CD14-positive monocyte (primary cell): ENCODE results near the gene SETD1A. TPM values are rescaled to one million over a fixed set of nuclear protein-coding genes. Genes with fewer than 3 reads are reported as not detected.

Source experiments
- DNase-seq, 3 donors: peaks; one replicate each; pipeline ENCODE4 v3.0.0-alpha.2; 2011 to 2022
- H2AFZ ChIP-seq: 2 replicates; pipeline ENCODE4 v1.6.0; 2012; ENCODE audit warnings: mild to moderate bottlenecking, low read depth, low read length, inconsistent platforms; ENCODE audit not compliant: insufficient read depth, poor library complexity, severe bottlenecking
- H3K27ac ChIP-seq, 2 donors: 1 replicate in 1 of 2; 2 replicates in 1 of 2; pipeline ENCODE4 v1.5.1; 2012 to 2013; ENCODE audit warnings: low read length in 2 of 2, control low read depth in 1 of 2, inconsistent platforms in 1 of 2, low read depth in 1 of 2, mild to moderate bottlenecking in 1 of 2
- H3K27me3 ChIP-seq, 2 donors: one replicate each; pipeline versions ENCODE4 v1.6.0 to v1.6.1; 2011 to 2013; ENCODE audit warnings: low read length in 2 of 2; ENCODE audit not compliant: control insufficient read depth in 2 of 2, insufficient read depth in 2 of 2
- H3K36me3 ChIP-seq, 2 donors: replicated peaks in 1 of 2; 1 replicate in 1 of 2; 2 replicates in 1 of 2; pipeline versions ENCODE4 v1.5.1 to v1.6.1; 2012 to 2013; ENCODE audit warnings: low read length in 2 of 2, control low read depth in 1 of 2, inconsistent platforms in 1 of 2, mild to moderate bottlenecking in 1 of 2; ENCODE audit not compliant: insufficient read depth in 2 of 2, control insufficient read depth in 1 of 2
- H3K4me1 ChIP-seq, 2 donors: 1 replicate in 1 of 2; 2 replicates in 1 of 2; pipeline versions ENCODE4 v1.5.1 to v1.6.1; 2012 to 2013; ENCODE audit warnings: low read length in 2 of 2, control low read depth in 1 of 2, inconsistent platforms in 1 of 2, mild to moderate bottlenecking in 1 of 2, moderate library complexity in 1 of 2; ENCODE audit not compliant: insufficient read depth in 2 of 2, control insufficient read depth in 1 of 2
- H3K4me2 ChIP-seq: replicated peaks from 2 replicates; pipeline ENCODE3; 2012; ENCODE audit warnings: low read length, moderate library complexity, mild to moderate bottlenecking; ENCODE audit not compliant: poor library complexity, severe bottlenecking; ENCODE audit errors: extremely low read depth
- H3K4me3 ChIP-seq, 3 experiments: fragments of 200-600 bp in 1 of 3; sonication (generic) in 1 of 3; replicated peaks in 1 of 3; 1 replicate in 2 of 3; 2 replicates in 1 of 3; pipeline ENCODE4 v1.5.1; 2011 to 2013; ENCODE audit warnings: low read length in 3 of 3, mild to moderate bottlenecking in 3 of 3, control low read depth in 2 of 3, low read depth in 2 of 3, inconsistent platforms in 1 of 3, moderate library complexity in 1 of 3
- H3K79me2 ChIP-seq: 2 replicates; pipeline ENCODE4 v1.6.0; 2012; ENCODE audit warnings: mild to moderate bottlenecking, control low read depth, inconsistent platforms, low read length, moderate library complexity; ENCODE audit not compliant: insufficient read depth
- H3K9ac ChIP-seq: 2 replicates; pipeline ENCODE4 v1.6.0; 2017; ENCODE audit warnings: low read length, mild to moderate bottlenecking; ENCODE audit not compliant: insufficient read depth, poor library complexity, severe bottlenecking
- H3K9me3 ChIP-seq, 2 donors: replicated peaks in 1 of 2; 1 replicate in 1 of 2; 2 replicates in 1 of 2; pipeline versions ENCODE4 v1.5.1 to v1.6.1; 2012 to 2013; ENCODE audit warnings: low read length in 2 of 2, control low read depth in 1 of 2; ENCODE audit not compliant: control insufficient read depth in 1 of 2, insufficient read depth in 1 of 2
- H4K20me1 ChIP-seq: 2 replicates; pipeline ENCODE4 v1.6.0; 2012; ENCODE audit warnings: mild to moderate bottlenecking, low read length, control low read depth, moderate library complexity; ENCODE audit not compliant: insufficient read depth
- H3K27ac Mint-ChIP-seq, 7 donors: one replicate each; pipeline ENCODE4 v1.8.0; 2020; ENCODE audit warnings: mild to moderate bottlenecking in 7 of 7, mixed read lengths in 7 of 7, moderate library complexity in 6 of 7, inconsistent platforms in 2 of 7
- H3K27me3 Mint-ChIP-seq, 3 donors: one replicate each; pipeline ENCODE4 v1.8.0; 2021 to 2022; ENCODE audit warnings: low read depth in 3 of 3, mild to moderate bottlenecking in 3 of 3, mixed read lengths in 3 of 3, moderate library complexity in 3 of 3, inconsistent platforms in 1 of 3
- H3K36me3 Mint-ChIP-seq, 2 donors: one replicate each; pipeline ENCODE4 v1.8.0; 2020; ENCODE audit warnings: mixed read lengths in 2 of 2, inconsistent platforms in 1 of 2, mild to moderate bottlenecking in 1 of 2
- H3K4me1 Mint-ChIP-seq: one replicate; pipeline ENCODE4 v1.8.0; 2020; ENCODE audit warnings: mild to moderate bottlenecking, mixed read lengths
- H3K4me3 Mint-ChIP-seq, 2 donors: one replicate each; pipeline ENCODE4 v1.8.0; 2020; ENCODE audit warnings: mild to moderate bottlenecking in 2 of 2, mixed read lengths in 2 of 2, moderate library complexity in 1 of 2
- H3K9me3 Mint-ChIP-seq, 7 donors: one replicate each; pipeline ENCODE4 v1.8.0; 2020 to 2022; ENCODE audit warnings: mixed read lengths in 7 of 7, mild to moderate bottlenecking in 6 of 7, moderate library complexity in 6 of 7, inconsistent platforms in 2 of 7
- WGBS: methylation state at CpG from one replicate; pipeline ENCODE4 v1.1.5; 2013; ENCODE audit warnings: missing lambda C conversion rate; ENCODE audit not compliant: insufficient coverage; 5-methylcytosine and 5-hydroxymethylcytosine counted together
- intact Hi-C, 2 donors: fragments of 100-400 bp; cut with micrococcal nuclease; formaldehyde crosslinking; loops; one replicate each; pipeline versions ENCODE4 v1.15.0 to v1.15.1; 2023
- polyA plus RNA-seq, 3 donors: library from polyadenylated mRNA; depleted of rRNA in 1 of 3; unstranded in 2 of 3; stranded (reverse) in 1 of 3; fragments of 300-500 nt in 2 of 3; fragments of >200 nt in 1 of 3; fragmentation: Illumina TruSeq in 2 of 3; gene quantifications; 1 replicate in 2 of 3; 2 replicates in 1 of 3; pipeline ENCODE4 v1.2.3, GENCODE V29; 2012 to 2021
- TF ChIP-seq, protein P1 (sequence below): fragments of 200-600 bp; IDR thresholded peaks from one replicate; pipeline ENCODE4 v1.8.0; 2022; ENCODE audit warnings: antibody characterized with exemption, mild to moderate bottlenecking

The SETD1A gene
- polyA plus RNA-seq, 3 donors = 0.16 to 6.6 (median 1.3) TPM

GRCh38 chr16:30929167-30929566, 28.4 kb upstream of the SETD1A start:
- Histone ChIP-seq H3K27ac (no peak overlapping the region), H3K79me2 (no peaks in the 10 kb centered on the region), H3K9me3 (no peaks in the 10 kb centered on the region), H3K4me3 (no peak overlapping the region), H3K4me1 (peaks cover 4 to 6% of the 10 kb centered on the region in 2 donors), H2AFZ (no peak overlapping the region), H3K4me2 (no peak overlapping the region), H3K36me3 (peaks cover 23 to 58% of the 10 kb centered on the region in 2 donors), H3K9ac (no peak overlapping the region), H3K27me3 (no peaks in the 10 kb centered on the region), H4K20me1 (no peaks in the 10 kb centered on the region)
- peaks cover 33 to 59% of the 10 kb centered on the region in 2 donors for H3K36me3 Mint-ChIP-seq
- H3K27me3 Mint-ChIP-seq = no peaks in the 10 kb centered on the region
- H3K27ac Mint-ChIP-seq = peak overlapping the region in 1 of 7 donors; percentile 42
- intact Hi-C loops = loop anchor here in 1 of 2 donors (10.0 kb wide), 2 partner anchors 164 to 274 kb away; partner anchors contain the start of genes CFAP119, FBRS, PRR14 and RNF40
- peaks cover 0 to 2% (median 0%) of the 10 kb centered on the region in 7 donors for H3K9me3 Mint-ChIP-seq
- no peak for DNase-seq
- WGBS = 96% methylated on average over 4 of the region's 7 CpGs
- H3K4me1 Mint-ChIP-seq = peaks cover 15% of the 10 kb centered on the region
- no peak overlapping the region for H3K4me3 Mint-ChIP-seq
- TF ChIP-seq, protein P1, sequence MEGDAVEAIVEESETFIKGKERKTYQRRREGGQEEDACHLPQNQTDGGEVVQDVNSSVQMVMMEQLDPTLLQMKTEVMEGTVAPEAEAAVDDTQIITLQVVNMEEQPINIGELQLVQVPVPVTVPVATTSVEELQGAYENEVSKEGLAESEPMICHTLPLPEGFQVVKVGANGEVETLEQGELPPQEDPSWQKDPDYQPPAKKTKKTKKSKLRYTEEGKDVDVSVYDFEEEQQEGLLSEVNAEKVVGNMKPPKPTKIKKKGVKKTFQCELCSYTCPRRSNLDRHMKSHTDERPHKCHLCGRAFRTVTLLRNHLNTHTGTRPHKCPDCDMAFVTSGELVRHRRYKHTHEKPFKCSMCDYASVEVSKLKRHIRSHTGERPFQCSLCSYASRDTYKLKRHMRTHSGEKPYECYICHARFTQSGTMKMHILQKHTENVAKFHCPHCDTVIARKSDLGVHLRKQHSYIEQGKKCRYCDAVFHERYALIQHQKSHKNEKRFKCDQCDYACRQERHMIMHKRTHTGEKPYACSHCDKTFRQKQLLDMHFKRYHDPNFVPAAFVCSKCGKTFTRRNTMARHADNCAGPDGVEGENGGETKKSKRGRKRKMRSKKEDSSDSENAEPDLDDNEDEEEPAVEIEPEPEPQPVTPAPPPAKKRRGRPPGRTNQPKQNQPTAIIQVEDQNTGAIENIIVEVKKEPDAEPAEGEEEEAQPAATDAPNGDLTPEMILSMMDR = no peak

GRCh38 chr16:30930160-30930571, 27.4 kb upstream of the SETD1A start:
- TF ChIP-seq, protein P1 = no peak
- H3K27ac Mint-ChIP-seq = no peak overlapping the region
- intact Hi-C loops = no loop called here
- Histone ChIP-seq H3K9me3 (no peaks in the 10 kb centered on the region), H3K4me3 (no peak overlapping the region), H3K27me3 (no peaks in the 10 kb centered on the region), H3K9ac (no peak overlapping the region), H4K20me1 (no peaks in the 10 kb centered on the region), H3K79me2 (no peaks in the 10 kb centered on the region), H3K4me2 (no peak overlapping the region), H3K36me3 (peaks cover 23 to 58% of the 10 kb centered on the region in 2 donors), H3K27ac (no peak overlapping the region), H2AFZ (no peak overlapping the region), H3K4me1 (peaks cover 5 to 7% of the 10 kb centered on the region in 2 donors)
- H3K27me3 Mint-ChIP-seq = no peaks in the 10 kb centered on the region
- WGBS = 98% methylated on average over 34 of the region's 35 CpGs
- H3K36me3 Mint-ChIP-seq = peaks cover 37 to 67% of the 10 kb centered on the region in 2 donors
- DNase-seq = no peak
- H3K4me1 Mint-ChIP-seq = peaks cover 15% of the 10 kb centered on the region
- no peaks in the 10 kb centered on the region for H3K9me3 Mint-ChIP-seq
- H3K4me3 Mint-ChIP-seq = no peak overlapping the region
